Mesenchymal stem cell (in vitro differentiated cells and primary cell): ENCODE data around the gene CRABP2.
A peak's percentile ranks its signal among the peaks of the same experiment; 100 is the strongest.

Experiments used
- DNase-seq: peaks from one replicate; pipeline ENCODE4 v3.0.0-alpha.2; 2013
- H2AFZ ChIP-seq: one replicate; pipeline ENCODE4 v1.6.1; 2013; ENCODE audit warnings: low read depth, mild to moderate bottlenecking, control low read depth, inconsistent platforms, low read length, moderate library complexity
- H2AK5ac ChIP-seq: 2 replicates; pipeline ENCODE4 v1.6.1; 2013; ENCODE audit warnings: low read length, moderate library complexity, mild to moderate bottlenecking, inconsistent platforms; ENCODE audit not compliant: severe bottlenecking
- H2BK120ac ChIP-seq: one replicate; pipeline ENCODE4 v1.6.1; 2013; ENCODE audit warnings: low read depth, mild to moderate bottlenecking, inconsistent platforms, low read length, moderate library complexity
- H2BK12ac ChIP-seq, 2 experiments: one replicate each; pipeline ENCODE4 v1.6.1; 2013; ENCODE audit warnings: inconsistent platforms in 2 of 2, low read length in 2 of 2, mild to moderate bottlenecking in 2 of 2, moderate library complexity in 2 of 2, control low read depth in 1 of 2
- H2BK15ac ChIP-seq: one replicate; pipeline ENCODE4 v1.6.1; 2013; ENCODE audit warnings: mild to moderate bottlenecking, low read depth, inconsistent platforms; ENCODE audit not compliant: poor library complexity, severe bottlenecking
- H2BK5ac ChIP-seq: 2 replicates; pipeline ENCODE4 v1.6.1; 2013; ENCODE audit warnings: low read depth, mild to moderate bottlenecking, low read length, control low read depth, inconsistent platforms; ENCODE audit not compliant: poor library complexity, severe bottlenecking
- H3K14ac ChIP-seq, 2 experiments: one replicate each; pipeline ENCODE4 v1.6.1; 2013; ENCODE audit warnings: inconsistent platforms in 2 of 2, low read length in 2 of 2, control low read depth in 1 of 2, mild to moderate bottlenecking in 1 of 2, moderate library complexity in 1 of 2
- H3K18ac ChIP-seq, 2 experiments: one replicate each; pipeline ENCODE4 v1.6.1; 2013; ENCODE audit warnings: inconsistent platforms in 2 of 2, low read length in 2 of 2, control low read depth in 1 of 2, low read depth in 1 of 2, mild to moderate bottlenecking in 1 of 2
- H3K23ac ChIP-seq, 2 experiments: one replicate each; pipeline ENCODE4 v1.6.1; 2013; ENCODE audit warnings: inconsistent platforms in 2 of 2, low read length in 2 of 2, mild to moderate bottlenecking in 2 of 2, moderate library complexity in 2 of 2, control low read depth in 1 of 2
- H3K27ac ChIP-seq: 2 replicates; pipeline ENCODE4 v1.5.1; 2013; ENCODE audit warnings: mild to moderate bottlenecking, moderate library complexity, low read length, control low read depth, inconsistent platforms; ENCODE audit not compliant: poor library complexity, severe bottlenecking
- H3K27me3 ChIP-seq, 2 experiments: 2 replicates each; pipeline versions ENCODE4 v1.6.1 to v1.7.0; 2013; ENCODE audit warnings: low read length in 2 of 2, mild to moderate bottlenecking in 2 of 2, moderate library complexity in 2 of 2, control low read depth in 1 of 2, inconsistent platforms in 1 of 2; ENCODE audit not compliant: control insufficient read depth in 1 of 2, insufficient read depth in 1 of 2
- H3K36me3 ChIP-seq, 2 experiments: 2 replicates each; pipeline versions ENCODE4 v1.6.1 to v1.7.0; 2013; ENCODE audit warnings: low read length in 2 of 2, control low read depth in 1 of 2, inconsistent platforms in 1 of 2, low read depth in 1 of 2, mild to moderate bottlenecking in 1 of 2; ENCODE audit not compliant: insufficient read depth in 2 of 2, control insufficient read depth in 1 of 2
- H3K4ac ChIP-seq, 2 experiments: one replicate each; pipeline ENCODE4 v1.6.1; 2013; ENCODE audit warnings: inconsistent platforms in 2 of 2, low read length in 2 of 2, mild to moderate bottlenecking in 2 of 2, moderate library complexity in 2 of 2, control low read depth in 1 of 2, low read depth in 1 of 2
- H3K4me1 ChIP-seq: 2 replicates; pipeline ENCODE4 v1.6.1; 2013; ENCODE audit warnings: low read depth, low read length, control low read depth; ENCODE audit not compliant: control insufficient read depth, insufficient read depth
- H3K4me2 ChIP-seq: 2 replicates; pipeline ENCODE4 v1.6.1; 2013; ENCODE audit warnings: low read length, mild to moderate bottlenecking, inconsistent platforms; ENCODE audit not compliant: poor library complexity, severe bottlenecking
- H3K4me3 ChIP-seq, 2 experiments: 2 replicates each; pipeline versions ENCODE4 v1.5.1 to v1.7.0; 2013; ENCODE audit warnings: low read length in 2 of 2, mild to moderate bottlenecking in 2 of 2, control low read depth in 1 of 2, low read depth in 1 of 2; ENCODE audit not compliant: insufficient read depth in 1 of 2
- H3K79me1 ChIP-seq: replicated peaks from 2 replicates; pipeline ENCODE4 v1.6.1; 2013; ENCODE audit warnings: mild to moderate bottlenecking, control low read depth, low read length, inconsistent platforms; ENCODE audit not compliant: poor library complexity, severe bottlenecking
- H3K9ac ChIP-seq: 2 replicates; pipeline ENCODE4 v1.7.0; 2013; ENCODE audit warnings: mild to moderate bottlenecking, low read length, moderate library complexity
- H3K9me3 ChIP-seq: 2 replicates; pipeline ENCODE4 v1.7.0; 2013; ENCODE audit warnings: mild to moderate bottlenecking, low read length; ENCODE audit not compliant: control insufficient read depth
- H4K8ac ChIP-seq: one replicate; pipeline ENCODE4 v1.6.1; 2013; ENCODE audit warnings: inconsistent platforms, mild to moderate bottlenecking, low read length, moderate library complexity
- H4K91ac ChIP-seq: one replicate; pipeline ENCODE4 v1.6.1; 2013; ENCODE audit warnings: mild to moderate bottlenecking, low read length, inconsistent platforms
- WGBS: methylation state at CpG from one replicate; pipeline ENCODE4 v1.1.7; 2013; ENCODE audit warnings: mixed read lengths; 5-methylcytosine and 5-hydroxymethylcytosine counted together

CRABP2 gene

GRCh38 chr1:156740237-156740740, 34.9 kb upstream of the CRABP2 start:
- no peak overlapping the region for H2BK12ac ChIP-seq
- peak overlapping the region in 1 of 2 experiments; percentile 76 for H3K14ac ChIP-seq
- no peak overlapping the region for H2BK120ac ChIP-seq
- no peak overlapping the region for H4K91ac ChIP-seq
- 27% methylated on average over 4 of the region's 7 CpGs for WGBS
- peak overlapping the region; percentile 7 to 45 for H3K4ac ChIP-seq
- peak overlapping the region; percentile 15 for H2AFZ ChIP-seq
- H3K36me3 ChIP-seq: peaks cover 62 to 73% of the 10 kb centered on the region in 2 experiments
- H4K8ac ChIP-seq: peak overlapping the region; percentile 1
- H3K9me3 ChIP-seq: no peaks in the 10 kb centered on the region
- H3K4me1 ChIP-seq: peaks cover 10% of the 10 kb centered on the region
- H3K4me3 ChIP-seq: peak overlapping the region; percentile 60 to 94
- H2AK5ac ChIP-seq: no peak overlapping the region
- H2BK15ac ChIP-seq: no peak overlapping the region
- H3K4me2 ChIP-seq: peak overlapping the region; percentile 74
- H2BK5ac ChIP-seq: no peak overlapping the region
- DNase-seq: no peak
- H3K27ac ChIP-seq: peak overlapping the region; percentile 1
- H3K79me1 ChIP-seq: peaks cover 24% of the 10 kb centered on the region
- no peaks in the 10 kb centered on the region for H3K27me3 ChIP-seq
- peak overlapping the region in 1 of 2 experiments; percentile 66 for H3K23ac ChIP-seq
- H3K18ac ChIP-seq: peak overlapping the region in 1 of 2 experiments; percentile 61
- H3K9ac ChIP-seq: peak overlapping the region; percentile 94

GRCh38 chr1:156738916-156739315, 33.5 kb upstream of the CRABP2 start:
- Histone ChIP-seq H2BK15ac (no peak overlapping the region), H3K9ac (peak overlapping the region; percentile 94), H3K9me3 (no peaks in the 10 kb centered on the region), H2BK5ac (no peak overlapping the region), H3K4me2 (no peak overlapping the region), H3K27me3 (no peaks in the 10 kb centered on the region), H3K36me3 (peaks cover 53 to 67% of the 10 kb centered on the region in 2 experiments), H3K4ac (no peak overlapping the region), H3K23ac (no peak overlapping the region), H3K79me1 (peaks cover 25% of the 10 kb centered on the region), H3K27ac (no peak overlapping the region), H3K4me1 (peaks cover 3% of the 10 kb centered on the region), H4K8ac (no peak overlapping the region), H3K4me3 (no peak overlapping the region), H2AFZ (no peak overlapping the region), H2BK12ac (no peak overlapping the region), H3K18ac (no peak overlapping the region), H2BK120ac (no peak overlapping the region), H2AK5ac (no peak overlapping the region), H4K91ac (no peak overlapping the region), H3K14ac (no peak overlapping the region)
- 80% methylated on average over 1 of the region's 2 CpGs for WGBS
- DNase-seq: no peak

- WGBS: 92% methylated on average over 9 of the region's 10 CpGs
- H3K14ac ChIP-seq: no peak overlapping the region
- no peak overlapping the region for H2AFZ ChIP-seq
- no peak overlapping the region for H2BK15ac ChIP-seq
- no peak overlapping the region for H3K4me3 ChIP-seq
- H4K8ac ChIP-seq: no peak overlapping the region
- H3K9me3 ChIP-seq: no peaks in the 10 kb centered on the region
- H3K27me3 ChIP-seq: no peaks in the 10 kb centered on the region
- no peak overlapping the region for H3K23ac ChIP-seq
- H4K91ac ChIP-seq: no peak overlapping the region
- no peak overlapping the region for H2BK120ac ChIP-seq
- H2BK5ac ChIP-seq: no peak overlapping the region
- H3K4me1 ChIP-seq: peaks cover 3% of the 10 kb centered on the region
- H3K36me3 ChIP-seq: peaks cover 51 to 67% of the 10 kb centered on the region in 2 experiments
- no peak overlapping the region for H3K27ac ChIP-seq
- DNase-seq: no peak
- no peak overlapping the region for H3K4me2 ChIP-seq
- no peak overlapping the region for H2BK12ac ChIP-seq
- H2AK5ac ChIP-seq: no peak overlapping the region
- no peak overlapping the region for H3K4ac ChIP-seq
- peaks cover 25% of the 10 kb centered on the region for H3K79me1 ChIP-seq
- H3K9ac ChIP-seq: no peak overlapping the region
- no peak overlapping the region for H3K18ac ChIP-seq
These were observed 33.0 kb upstream of the CRABP2 start for GRCh38 chr1:156738407-156738806.

GRCh38 chr1:156733989-156734584, 28.7 kb upstream of the CRABP2 start:
- H2BK12ac ChIP-seq: no peak overlapping the region
- 96% methylated on average over 20 of the region's 20 CpGs for WGBS
- peaks cover under 1% of the 10 kb centered on the region for H3K4me1 ChIP-seq
- DNase-seq: no peak
- no peak overlapping the region for H4K91ac ChIP-seq
- H3K79me1 ChIP-seq: peaks cover 18% of the 10 kb centered on the region
- no peak overlapping the region for H2AFZ ChIP-seq
- H2AK5ac ChIP-seq: no peak overlapping the region
- no peak overlapping the region for H3K4me3 ChIP-seq
- H3K14ac ChIP-seq: no peak overlapping the region
- no peak overlapping the region for H2BK120ac ChIP-seq
- H3K36me3 ChIP-seq: peaks cover 41 to 58% of the 10 kb centered on the region in 2 experiments
- H3K9me3 ChIP-seq: no peaks in the 10 kb centered on the region
- H3K9ac ChIP-seq: no peak overlapping the region
- H3K27ac ChIP-seq: no peak overlapping the region
- no peak overlapping the region for H2BK5ac ChIP-seq
- no peak overlapping the region for H3K4ac ChIP-seq
- no peak overlapping the region for H2BK15ac ChIP-seq
- H3K23ac ChIP-seq: no peak overlapping the region
- H4K8ac ChIP-seq: no peak overlapping the region
- H3K27me3 ChIP-seq: no peaks in the 10 kb centered on the region
- H3K18ac ChIP-seq: no peak overlapping the region
- no peak overlapping the region for H3K4me2 ChIP-seq
